Measurements from ENCODE around the gene KCNN1. TPM values are rescaled to one million over a fixed set of nuclear protein-coding genes. Genes with fewer than 3 reads are reported as not detected.

KCNN1 gene
- total RNA-seq, 1 donor from 2014 or later, result 0.38 TPM

GRCh38 chr19:17929056-17929455, 37.9 kb upstream of the KCNN1 start:
- Histone ChIP-seq H3K36me3 (no peaks in the 10 kb centered on the region), H3K4me3 (no peak overlapping the region), H3K4me1 (peaks cover 20% of the 10 kb centered on the region), H3K27me3 (ENCODE audit: low read depth) (peaks cover 11% of the 10 kb centered on the region), H3K9me3 (replicated peaks) (no peaks in the 10 kb centered on the region), H3K27ac (replicated peaks) (no peak overlapping the region)
- DNase-seq, result no peak
- TF ChIP-seq, protein P1, sequence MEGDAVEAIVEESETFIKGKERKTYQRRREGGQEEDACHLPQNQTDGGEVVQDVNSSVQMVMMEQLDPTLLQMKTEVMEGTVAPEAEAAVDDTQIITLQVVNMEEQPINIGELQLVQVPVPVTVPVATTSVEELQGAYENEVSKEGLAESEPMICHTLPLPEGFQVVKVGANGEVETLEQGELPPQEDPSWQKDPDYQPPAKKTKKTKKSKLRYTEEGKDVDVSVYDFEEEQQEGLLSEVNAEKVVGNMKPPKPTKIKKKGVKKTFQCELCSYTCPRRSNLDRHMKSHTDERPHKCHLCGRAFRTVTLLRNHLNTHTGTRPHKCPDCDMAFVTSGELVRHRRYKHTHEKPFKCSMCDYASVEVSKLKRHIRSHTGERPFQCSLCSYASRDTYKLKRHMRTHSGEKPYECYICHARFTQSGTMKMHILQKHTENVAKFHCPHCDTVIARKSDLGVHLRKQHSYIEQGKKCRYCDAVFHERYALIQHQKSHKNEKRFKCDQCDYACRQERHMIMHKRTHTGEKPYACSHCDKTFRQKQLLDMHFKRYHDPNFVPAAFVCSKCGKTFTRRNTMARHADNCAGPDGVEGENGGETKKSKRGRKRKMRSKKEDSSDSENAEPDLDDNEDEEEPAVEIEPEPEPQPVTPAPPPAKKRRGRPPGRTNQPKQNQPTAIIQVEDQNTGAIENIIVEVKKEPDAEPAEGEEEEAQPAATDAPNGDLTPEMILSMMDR (IDR thresholded peaks at IDR 0.05; ENCODE audit: borderline replicate concordance), result no peak
- intact Hi-C loops (cut with micrococcal nuclease), result no loop called here

- TF ChIP-seq, protein P1 (IDR thresholded peaks at IDR 0.05; ENCODE audit: borderline replicate concordance), result no peak
- DNase-seq, result no peak
- Histone ChIP-seq H3K4me3 (peak overlapping the region; percentile 95), H3K36me3 (peaks cover 11% of the 10 kb centered on the region), H3K4me1 (peaks cover 23% of the 10 kb centered on the region), H3K27me3 (ENCODE audit: low read depth) (no peaks in the 10 kb centered on the region), H3K9me3 (replicated peaks) (no peaks in the 10 kb centered on the region), H3K27ac (replicated peaks) (no peak overlapping the region)
- intact Hi-C loops (cut with micrococcal nuclease), result no loop called here
Observed at GRCh38 chr19:17931532-17932191, 35.2 kb upstream of the KCNN1 start.

DNA sequence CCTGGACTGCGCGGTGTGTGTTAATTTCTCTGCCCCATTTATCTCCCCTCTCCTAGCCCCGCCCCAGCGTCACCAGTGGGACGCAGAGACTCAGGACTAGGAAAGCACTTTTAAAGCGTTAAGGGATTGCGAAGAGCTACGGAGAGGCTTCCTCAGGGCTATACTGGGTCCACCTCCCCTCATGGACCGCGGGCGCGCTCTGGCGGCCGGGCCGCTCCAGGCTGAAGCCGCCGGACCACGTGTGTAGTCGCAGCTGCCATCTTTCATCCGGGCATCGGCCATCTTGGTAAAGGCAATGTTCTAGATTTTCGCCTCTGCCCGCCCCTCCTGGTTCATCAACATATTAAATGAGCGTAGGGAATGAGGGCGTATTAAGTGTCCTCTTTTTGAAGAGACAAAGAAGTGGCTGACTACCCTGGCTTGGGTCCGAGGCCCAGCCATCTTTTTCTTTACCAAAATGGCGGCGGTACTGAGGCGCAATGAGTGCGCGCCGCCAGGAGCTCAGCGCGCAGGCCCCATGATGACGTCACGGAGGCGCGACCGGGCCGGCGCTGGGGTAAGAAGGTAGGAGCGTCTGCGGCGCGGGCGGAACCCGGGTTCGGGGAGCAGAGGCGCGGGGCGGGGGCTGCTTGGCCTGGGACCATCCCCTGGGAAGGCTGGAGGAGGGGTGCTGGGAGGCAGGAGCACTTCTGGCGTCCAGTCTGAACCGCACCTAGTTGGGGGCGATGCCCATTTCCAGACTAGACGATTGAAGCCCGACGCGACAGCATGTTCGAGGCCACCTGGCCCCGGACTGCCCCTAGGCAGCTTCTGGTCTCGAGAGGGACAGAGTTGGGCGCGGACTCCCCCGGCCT, 34.2 kb upstream of the KCNN1 start, which contains the start of gene CCDC124:
Gene CCDC124, plus strand, starts transcription at position 531 of the 854 bp plus-strand sequence. CDS start 3,406 bp downstream, outside the sequence.
- peaks cover 23% of the 10 kb centered on the region for H3K4me1 ChIP-seq
- TF ChIP-seq, protein P1 (IDR thresholded peaks at IDR 0.05; ENCODE audit: borderline replicate concordance), result peak; percentile 82
- no peaks in the 10 kb centered on the region for H3K27me3 ChIP-seq (ENCODE audit: low read depth)
- peak; percentile 90 for DNase-seq
- H3K27ac ChIP-seq (replicated peaks), result peak within 1 kb of the TSS; percentile 87
- H3K9me3 ChIP-seq (replicated peaks), result no peaks in the 10 kb centered on the region
- intact Hi-C loops (cut with micrococcal nuclease), result no loop called here
- H3K36me3 ChIP-seq, result peaks cover 12% of the 10 kb centered on the region
- H3K4me3 ChIP-seq, result peak within 1 kb of the TSS; percentile 95

DNA sequence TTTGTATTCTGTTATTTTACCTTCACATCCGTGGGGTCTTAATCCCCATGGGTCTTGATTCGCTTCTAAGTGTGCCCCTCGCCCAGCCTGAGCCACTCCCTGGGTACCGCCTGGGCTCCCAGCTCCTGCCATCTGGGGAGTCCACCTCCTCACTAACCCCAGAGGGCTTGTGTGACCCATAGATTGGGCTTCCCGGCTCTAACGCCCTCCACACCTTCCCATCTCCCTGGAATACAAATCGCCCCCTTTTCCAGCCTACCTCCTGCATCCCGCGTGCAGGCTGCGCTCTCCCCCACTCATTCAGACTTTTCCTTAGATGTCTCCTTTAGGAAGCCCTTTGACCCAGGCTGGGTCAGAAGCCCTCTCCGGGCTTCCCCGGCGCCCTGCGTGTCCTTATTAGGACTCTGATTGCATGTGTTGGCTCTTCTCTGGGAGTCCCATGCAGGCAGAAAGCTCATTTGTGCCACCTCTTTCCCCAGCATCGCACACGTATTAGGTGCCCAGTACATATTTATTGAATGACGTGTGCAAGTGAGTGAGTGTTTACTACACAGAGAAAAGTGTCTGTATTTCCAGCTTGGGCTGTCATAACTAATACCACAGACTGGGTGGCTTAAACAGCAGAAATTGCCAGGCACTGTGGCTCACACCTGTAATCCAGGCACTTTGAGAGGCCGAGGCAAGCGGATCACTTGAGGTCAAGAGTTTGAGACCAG, 33.3 kb upstream of the KCNN1 start:
- DNase-seq, result no peak
- Histone ChIP-seq H3K27ac (replicated peaks) (peak overlapping the region; percentile 87), H3K4me1 (peaks cover 23% of the 10 kb centered on the region), H3K9me3 (replicated peaks) (no peaks in the 10 kb centered on the region), H3K36me3 (peaks cover 12% of the 10 kb centered on the region), H3K4me3 (peak overlapping the region; percentile 95), H3K27me3 (ENCODE audit: low read depth) (no peaks in the 10 kb centered on the region)
- intact Hi-C loops (cut with micrococcal nuclease), result no loop called here
- TF ChIP-seq, protein P1 (IDR thresholded peaks at IDR 0.05; ENCODE audit: borderline replicate concordance), result no peak

DNA sequence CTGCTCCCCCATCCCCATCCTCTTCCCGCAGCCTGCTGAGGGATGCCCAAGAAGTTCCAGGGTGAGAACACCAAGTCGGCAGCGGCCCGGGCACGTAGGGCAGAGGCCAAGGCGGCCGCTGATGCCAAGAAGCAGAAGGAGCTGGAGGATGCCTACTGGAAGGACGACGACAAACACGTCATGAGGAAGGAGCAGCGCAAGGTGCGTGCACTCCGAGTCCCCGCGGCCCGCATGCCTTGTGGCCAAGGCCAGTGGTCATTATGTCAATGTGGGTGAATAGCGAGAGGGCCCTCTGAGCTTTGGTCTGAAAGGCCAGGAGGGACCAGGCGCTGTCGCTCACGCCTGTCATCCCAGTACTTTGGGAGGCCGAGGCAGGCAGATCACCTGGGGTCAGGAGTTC, 30.5 kb upstream of the KCNN1 start:
- H3K36me3 ChIP-seq, result peaks cover 23% of the 10 kb centered on the region
- no peaks in the 10 kb centered on the region for H3K9me3 ChIP-seq (replicated peaks)
- no peak overlapping the region for H3K27ac ChIP-seq (replicated peaks)
- intact Hi-C loops (cut with micrococcal nuclease), result loop anchor here (5.0 kb wide), 1 partner anchor 61 kb away; no protein-coding TSS in a partner anchor
- peaks cover 23% of the 10 kb centered on the region for H3K4me1 ChIP-seq
- no peak overlapping the region for H3K4me3 ChIP-seq
- TF ChIP-seq, protein P1 (IDR thresholded peaks at IDR 0.05; ENCODE audit: borderline replicate concordance), result no peak
- DNase-seq, result no peak
- no peaks in the 10 kb centered on the region for H3K27me3 ChIP-seq (ENCODE audit: low read depth)

Measured in left ventricle myocardium inferior (tissue), 1 donor.